Daoy (cell line): ENCODE measurements around the gene HGF. TPM values are rescaled to one million over a fixed set of nuclear protein-coding genes. Genes with fewer than 3 reads are reported as not detected.
"Not testable (repeated sequence)": the region's sequence is repeated elsewhere in the genome, so short reads cannot be mapped to it uniquely, and the experiment has no call there.

Experiments used
- DNase-seq: peaks from one replicate; pipeline ENCODE4 v3.0.0-alpha.2; 2015; ENCODE audit warnings: low read depth
- total RNA-seq: library from RNA; depleted of rRNA; stranded (reverse); fragments of >200 nt; shearing (Covaris generic); gene quantifications from 2 replicates; pipeline ENCODE4 v1.2.3, GENCODE V29; 2014; rRNA removed

The HGF gene
- total RNA-seq = not detected in 2 replicates

- no peak for DNase-seq
Observed at GRCh38 chr7:81769891-81770727, at the start of gene HGF. TSS of gene HGF (minus strand) at chr7:81770047. CDS start at chr7:81769971, 76 bp downstream.

DNA sequence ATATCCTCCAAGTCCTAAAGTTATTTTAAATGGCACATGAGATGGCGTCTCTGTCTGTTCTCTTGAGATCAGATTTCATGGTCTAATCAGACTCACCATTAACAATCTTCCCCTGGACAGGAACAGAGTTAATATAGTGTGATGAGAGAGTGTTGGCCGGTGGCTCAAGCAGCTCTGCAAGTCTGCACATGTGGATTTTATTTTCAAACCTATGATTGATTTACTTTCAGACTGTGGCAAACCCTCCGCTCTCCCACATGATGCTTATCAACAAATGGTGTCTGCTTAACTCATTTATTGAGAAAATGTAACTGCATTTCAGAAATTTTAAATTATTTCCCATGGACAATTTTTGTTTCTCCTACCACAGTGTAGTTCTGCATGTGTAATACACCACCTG lies 46.5 kb upstream of the HGF start:
- DNase-seq = no peak

DNA sequence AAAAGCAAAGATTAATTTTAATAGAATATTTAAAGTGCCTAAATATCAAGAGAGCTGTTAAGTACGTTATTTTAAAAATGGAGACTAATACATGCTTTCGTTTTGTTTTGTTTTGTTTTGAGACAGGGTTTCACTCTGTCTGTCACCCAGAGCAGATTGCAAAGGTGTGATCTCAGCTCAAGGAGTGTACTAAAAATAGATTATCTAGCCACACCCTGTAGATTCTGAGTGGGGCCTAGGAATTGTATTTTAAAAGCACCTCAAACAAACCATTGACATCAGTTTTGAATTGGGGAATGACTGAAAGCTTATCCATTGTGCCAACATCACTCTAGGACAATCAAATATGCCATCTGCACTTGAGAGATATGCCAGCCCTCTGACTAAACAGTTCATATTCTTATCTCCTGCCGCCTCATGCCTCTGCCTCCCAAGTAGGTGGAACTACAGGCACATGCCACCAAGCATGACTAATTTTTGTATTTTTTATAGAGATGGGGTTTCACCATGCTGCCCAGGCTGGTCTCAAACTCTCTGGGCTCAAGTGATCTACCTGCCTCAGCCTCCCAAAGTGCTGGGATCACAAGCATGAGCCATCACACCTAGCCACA lies 43.1 kb upstream of the HGF start:
- peak; percentile 5 for DNase-seq

DNA sequence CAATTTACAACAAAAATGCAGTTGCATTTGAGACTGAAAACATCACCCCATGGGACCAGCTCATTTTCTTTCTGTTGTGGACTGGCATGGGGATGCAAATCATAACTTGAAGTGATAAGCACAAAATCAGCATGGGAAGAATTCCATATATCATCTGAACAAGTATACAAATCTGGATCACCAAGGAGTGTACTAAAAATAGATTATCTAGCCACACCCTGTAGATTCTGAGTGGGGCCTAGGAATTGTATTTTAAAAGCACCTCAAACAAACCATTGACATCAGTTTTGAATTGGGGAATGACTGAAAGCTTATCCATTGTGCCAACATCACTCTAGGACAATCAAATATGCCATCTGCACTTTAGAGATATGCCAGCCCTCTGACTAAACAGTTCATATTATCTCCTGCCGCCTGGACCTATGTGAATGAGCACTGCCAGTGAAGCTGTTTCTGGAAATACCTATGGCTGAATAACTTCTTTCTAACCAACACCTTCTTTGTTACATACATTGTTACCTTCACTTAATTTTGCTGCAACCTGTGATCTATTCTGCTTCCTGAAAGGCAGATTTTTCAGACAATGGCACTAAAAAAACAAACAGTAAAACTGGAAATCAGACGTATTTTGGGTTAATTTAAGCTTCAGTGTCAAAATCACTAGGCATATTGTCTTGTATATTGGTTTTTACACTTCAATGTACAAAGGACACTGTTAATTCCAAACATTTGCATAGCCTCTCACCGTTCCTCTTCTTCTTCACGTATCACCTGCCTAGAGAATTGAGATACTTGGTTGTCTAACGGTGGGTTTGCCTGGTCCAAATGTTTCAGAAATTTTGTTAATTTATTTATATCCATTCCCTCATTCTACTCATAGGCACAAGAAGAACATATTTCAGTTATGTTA lies 42.4 kb upstream of the HGF start:
- no peak for DNase-seq

DNA sequence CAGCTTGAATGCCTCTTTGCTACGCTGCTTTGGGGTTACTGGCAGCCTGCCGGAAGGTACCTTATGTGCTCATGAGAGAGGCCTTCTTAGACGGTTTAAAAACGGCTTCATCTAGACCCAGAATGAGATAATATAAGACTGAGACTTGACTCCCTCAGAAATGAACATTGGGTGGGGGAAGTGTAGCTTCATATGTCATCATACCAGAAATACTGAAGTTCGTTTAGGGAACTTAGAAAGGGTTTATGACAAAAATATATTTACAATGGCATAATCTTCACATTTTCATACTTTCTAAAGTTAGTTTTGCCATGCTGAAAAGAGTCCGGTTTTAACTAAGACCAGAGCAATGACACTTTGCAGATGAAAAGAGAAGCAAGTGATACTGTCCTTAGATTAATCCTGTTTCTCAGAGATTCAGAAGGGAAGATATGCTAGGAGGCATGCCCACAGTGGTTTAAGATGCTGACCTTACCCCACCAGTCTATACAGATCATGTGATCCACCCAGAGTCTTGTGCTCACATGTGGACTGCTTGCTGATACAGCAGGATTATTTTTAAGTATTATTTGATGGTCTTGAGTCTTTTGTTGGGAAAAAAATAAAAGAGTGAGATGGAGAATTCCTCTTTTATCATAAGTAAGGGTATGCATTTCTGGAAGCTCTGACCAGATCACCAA lies 40.8 kb upstream of the HGF start:
- DNase-seq = no peak

GRCh38 chr7:81808310-81808709 lies 38.5 kb upstream of the HGF start:
- not testable (repeated sequence) for DNase-seq

- no peak for DNase-seq
Observed at GRCh38 chr7:81803267-81803666, 33.4 kb upstream of the HGF start.

- no peak for DNase-seq
Observed at GRCh38 chr7:81802251-81802650, 32.4 kb upstream of the HGF start.

DNA sequence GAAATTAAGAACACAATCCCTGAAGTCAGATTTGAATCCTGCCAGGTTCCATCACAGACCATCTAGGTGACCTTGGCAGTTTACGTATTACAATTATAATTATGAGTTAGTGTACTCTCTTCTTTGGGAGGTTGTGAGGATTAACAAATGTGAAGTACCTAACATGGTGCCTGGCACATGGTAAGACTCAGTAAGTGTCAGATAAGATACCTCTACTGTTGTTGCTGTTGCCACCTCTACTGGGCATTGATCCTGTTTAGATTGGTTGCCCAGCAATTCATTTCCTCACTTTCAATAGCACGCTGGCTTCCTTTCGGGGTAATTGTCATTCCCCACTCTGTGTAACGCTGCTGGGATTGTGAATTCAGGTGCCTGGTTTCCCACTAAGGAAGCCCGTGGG lies 31.7 kb upstream of the HGF start:
- no peak for DNase-seq

DNA sequence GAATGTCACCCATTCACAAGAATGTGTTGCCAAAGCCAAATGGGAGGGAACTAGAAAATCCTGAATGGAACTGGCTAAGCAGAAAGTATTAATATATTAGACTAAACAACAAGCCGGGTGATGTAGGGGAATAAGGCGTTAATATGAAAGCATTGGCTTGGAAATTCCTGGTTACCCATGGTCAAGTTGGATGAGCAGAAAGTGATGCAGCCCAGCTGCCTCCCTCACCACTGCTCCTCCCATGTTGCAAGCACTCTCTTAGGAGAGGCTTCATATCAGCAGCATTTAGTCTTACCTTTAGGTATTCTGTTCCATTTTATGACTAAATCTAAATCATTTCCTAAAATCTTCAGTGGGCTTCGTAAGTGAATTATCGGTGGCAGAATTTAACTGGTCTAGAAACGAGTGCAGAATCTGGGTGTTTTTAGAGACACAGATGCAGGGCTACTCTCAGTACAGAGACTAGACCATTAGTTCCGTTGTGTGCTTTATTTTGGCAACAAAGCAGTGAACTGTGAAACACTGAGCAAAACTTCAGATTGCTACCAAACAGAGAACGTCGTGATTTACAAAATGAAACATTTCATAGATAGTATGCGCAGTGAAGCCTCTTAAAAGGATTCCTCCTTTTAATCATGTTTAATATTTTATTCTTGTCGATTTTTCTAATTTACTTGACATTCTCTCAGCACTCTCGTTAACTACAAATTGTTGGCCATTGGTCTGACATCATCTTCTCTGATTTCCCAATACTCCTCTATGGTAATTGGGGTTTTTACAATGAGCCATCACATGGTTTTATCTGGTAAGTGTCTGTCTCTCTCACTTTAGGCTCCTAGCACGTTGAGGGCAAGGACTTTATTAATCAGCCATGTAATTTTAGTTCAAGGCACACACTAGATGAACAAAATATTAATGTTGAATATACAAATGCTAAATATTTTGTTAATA lies 22.0 kb upstream of the HGF start:
- no peak for DNase-seq

DNA sequence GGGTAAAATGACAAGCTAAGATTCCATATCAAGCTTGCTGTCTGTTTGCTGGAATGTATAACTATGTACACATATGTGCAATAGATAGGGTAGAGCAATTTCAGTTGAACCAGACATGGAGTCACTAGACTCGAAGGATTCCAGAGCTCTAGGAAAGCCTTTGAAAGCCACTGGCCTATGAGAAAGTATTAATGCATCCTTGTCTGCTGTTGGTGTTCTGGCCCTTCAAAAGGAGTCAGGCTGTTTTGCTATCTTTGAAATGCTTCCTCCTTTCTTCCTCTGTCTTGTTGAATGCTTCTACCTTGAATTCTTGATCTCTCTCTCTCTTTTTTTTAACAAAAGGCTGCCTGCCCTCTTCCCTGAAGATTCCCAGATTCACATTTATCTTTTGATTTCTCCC lies 20.8 kb upstream of the HGF start:
- no peak for DNase-seq

- DNase-seq = no peak
Observed at GRCh38 chr7:81790120-81790500, 20.3 kb upstream of the HGF start.

DNA sequence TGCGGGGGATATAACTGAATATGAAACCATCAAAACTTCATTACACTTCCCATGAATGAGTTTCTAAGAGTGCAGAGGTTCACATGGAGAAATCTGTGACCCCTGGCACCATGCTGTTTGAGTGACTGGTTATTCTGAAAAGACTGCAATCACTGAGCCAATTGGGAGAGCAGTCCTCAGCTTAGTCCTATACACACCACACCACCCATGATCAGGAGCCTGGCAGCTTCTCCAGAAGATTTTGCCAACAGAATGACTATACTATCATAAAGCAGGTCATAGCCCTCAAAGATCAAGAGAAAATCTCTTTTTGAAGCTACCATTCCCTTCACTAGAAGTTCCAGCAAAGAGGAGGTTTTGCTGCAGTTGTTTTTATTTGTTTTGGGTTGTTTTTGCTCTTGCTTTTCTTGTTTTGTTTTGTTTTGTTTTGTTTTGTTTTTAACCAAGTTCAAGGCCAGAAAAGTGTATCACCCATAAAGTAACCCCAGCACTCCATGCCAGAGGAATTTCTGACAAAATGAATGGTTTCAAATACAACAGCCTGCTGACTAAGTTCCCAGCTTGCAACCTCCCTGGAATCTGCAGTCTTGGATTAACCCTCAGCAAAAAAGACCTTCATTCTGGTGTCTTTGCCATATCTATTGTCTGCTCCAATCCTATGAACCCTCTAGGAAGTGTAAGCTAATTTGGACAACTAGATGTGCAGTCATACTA lies 19.7 kb upstream of the HGF start:
- DNase-seq = no peak

GRCh38 chr7:81788246-81788645 lies 18.4 kb upstream of the HGF start:
- DNase-seq = no peak

GRCh38 chr7:81783818-81784217 lies 14.0 kb upstream of the HGF start:
- DNase-seq = no peak

GRCh38 chr7:81780914-81781693 lies 11.3 kb upstream of the HGF start:
- DNase-seq = no peak

DNA sequence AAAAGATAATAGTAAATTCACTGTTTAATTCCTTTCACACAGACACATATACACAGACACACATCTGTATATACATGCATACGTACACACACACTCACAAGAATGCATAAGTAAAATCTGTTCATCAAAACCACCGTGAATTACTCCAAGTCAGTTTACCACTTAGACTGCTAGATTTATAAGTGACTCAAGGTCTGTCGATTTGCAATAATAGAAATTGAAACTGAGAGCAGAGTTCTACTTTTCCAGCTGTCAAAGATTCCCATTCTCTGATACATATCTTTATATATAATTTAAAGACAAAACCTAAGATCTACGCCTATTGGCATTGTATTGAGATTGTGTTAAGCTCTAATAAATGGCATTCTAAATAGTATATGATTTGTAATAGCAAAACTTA lies 9.9 kb upstream of the HGF start:
- no peak for DNase-seq

DNA sequence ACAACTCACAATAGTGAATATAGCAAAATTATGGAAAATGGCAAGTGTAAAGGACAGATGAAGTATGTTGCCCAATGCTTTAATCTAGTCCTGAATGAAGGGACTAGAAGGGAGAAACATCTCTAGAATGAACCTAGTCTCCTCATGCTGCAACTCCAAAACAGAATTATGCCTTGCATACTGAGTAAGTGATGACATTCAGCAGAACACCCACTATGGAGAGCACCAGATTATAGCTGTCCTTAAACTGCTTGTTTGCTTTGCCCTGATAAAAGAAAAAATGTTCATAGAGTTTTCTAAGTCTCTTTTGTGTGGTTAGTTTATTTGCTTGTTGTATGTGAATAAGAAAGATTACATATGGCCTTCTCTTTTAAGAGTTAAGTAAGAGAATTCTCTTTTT lies 7.8 kb upstream of the HGF start:
- DNase-seq = no peak

DNA sequence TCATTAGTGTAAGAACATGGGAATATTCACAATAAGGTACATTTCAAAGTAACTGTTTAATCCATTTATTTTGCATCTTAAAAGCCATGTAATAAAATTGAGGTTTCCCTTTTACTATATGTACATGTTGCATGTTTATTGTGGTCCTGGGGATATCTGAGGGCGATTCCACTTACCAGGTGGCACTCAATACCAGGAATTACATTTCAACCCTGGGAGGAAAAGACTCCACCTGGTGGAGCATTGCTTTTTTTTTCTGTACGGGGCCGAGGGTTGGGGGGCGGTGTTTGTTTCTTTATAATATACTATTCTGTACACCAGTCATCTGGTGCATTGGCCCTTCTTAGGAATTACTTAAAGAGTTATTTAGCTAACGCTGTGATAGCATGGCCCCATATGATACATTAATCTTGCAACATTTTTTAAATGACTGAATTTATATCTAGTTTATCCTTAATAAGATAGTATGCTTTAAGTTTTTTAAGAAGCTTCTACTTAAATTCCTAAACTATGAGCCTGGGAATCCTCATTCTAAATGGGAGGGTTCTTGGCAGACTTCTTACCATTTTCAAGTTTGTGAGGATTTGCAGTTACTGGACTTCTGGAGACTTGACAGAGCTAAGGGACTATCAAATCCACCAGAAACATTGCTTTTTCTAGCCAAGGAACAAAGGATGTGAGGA lies 7.2 kb upstream of the HGF start:
- DNase-seq = no peak
